ENCODE data around the gene GHR.

Gene GHR

DNA sequence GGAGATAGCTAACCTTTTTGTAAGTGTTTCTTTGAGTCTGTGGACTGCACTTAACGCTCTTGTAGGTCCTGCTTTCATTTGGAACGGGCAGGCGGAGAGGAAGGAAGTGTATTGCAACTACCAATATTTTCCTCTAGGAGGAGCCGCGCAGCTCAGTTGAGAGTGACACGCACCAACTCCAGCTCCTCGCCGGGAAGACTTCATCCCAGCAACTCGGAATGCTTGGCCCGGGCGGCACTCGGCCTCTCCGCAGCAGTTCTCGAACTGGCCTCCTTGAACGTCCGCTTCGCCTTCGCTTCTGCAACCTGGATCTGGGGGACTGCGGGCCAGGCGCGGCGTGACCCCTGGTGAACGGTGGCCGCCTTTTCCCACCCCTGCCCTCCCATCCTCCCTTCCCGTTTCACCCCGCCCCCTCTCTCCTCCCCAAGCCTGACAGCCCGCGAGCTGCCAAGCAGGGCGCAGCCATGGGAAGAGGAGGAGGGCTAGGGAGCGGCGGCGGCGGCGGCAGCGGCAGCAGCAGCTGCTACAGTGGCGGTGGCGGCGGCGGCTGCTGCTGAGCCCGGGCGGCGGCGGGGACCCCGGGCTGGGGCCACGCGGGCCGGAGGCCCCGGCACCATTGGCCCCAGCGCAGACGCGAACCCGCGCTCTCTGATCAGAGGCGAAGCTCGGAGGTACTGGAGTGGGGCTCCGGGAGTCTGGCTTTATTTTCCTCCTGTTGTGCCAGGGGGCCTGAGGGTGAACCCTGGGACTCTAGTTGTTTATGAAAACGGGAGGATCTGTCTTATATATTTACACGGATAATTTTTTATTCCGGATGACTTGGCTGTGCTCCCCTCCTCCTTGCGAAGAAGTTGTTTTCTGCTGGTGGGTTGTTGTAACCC is at the start of gene GHR:
Gene GHR, plus strand, starts transcription at position 155 of the 881 bp plus-strand sequence. CDS start 142,436 bp downstream, outside the sequence.
- no peak for DNase-seq (ENCODE audit: low read depth in 2 of 2)

DNA sequence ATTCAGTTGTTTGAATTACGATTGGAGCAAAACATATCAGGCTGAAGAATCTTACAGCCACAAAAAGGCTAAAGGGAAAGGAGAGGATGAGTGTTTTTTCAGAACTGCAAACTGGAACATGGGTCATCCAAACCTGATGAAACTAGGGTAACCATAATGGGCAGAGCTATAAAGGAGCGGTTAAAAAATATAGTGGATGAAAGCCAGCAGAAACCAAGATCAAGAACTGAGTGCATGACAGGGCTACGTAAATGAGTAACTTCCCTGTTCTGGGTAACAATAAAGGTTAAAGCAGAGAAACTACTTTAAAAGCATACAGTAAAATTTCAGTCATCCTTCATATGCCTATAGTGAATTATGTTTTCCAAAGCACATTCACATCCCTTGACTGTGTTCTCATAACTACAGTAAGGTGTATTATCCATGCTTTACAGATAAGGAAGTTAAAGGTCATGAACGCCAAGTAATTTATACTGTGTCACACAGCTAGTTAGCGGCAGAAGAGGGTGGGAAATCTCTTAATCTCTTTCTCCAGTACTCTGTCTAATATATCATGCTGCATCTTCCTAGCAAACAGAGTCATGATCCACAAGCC is 48.5 kb upstream of the GHR start:
- no peak for DNase-seq (ENCODE audit: low read depth in 2 of 2)

DNA sequence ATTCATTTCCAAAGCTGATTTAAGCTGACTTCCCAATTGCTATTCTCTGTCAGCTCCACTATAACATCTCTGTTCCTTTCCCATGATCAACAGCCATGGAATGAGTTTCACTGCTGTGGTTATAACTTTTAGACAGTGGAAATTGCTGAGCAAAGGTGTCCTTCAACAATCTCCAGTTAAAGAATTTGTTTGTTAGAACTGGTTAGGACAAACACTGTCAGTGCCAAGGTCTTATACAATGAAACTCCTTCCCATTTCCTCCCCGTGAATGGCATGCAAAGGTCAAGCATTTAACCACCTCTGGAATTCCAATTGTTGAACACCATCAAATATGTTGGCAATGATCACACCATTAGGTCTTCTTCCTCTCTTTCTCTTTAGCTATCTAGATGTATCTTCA is 45.7 kb upstream of the GHR start:
- DNase-seq (ENCODE audit: low read depth in 2 of 2), result no peak

DNA sequence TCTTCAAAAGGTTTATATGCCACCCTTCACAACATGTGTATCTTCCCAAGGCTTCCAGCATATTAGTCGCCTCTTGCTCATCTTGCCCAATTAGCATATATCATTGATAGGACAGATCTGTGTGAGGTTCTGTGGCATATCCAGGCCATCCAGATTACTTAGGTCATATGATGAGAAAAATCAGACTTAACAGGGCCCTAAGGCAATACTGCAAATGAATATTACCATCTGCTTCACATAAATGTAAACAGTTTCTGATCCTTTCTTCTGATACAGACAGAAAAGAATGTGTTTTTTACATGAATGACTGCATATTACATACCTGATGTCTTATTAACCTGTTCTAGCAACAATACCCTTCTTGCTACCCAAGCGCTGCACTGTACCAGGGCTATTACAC is 41.3 kb upstream of the GHR start:
- no peak for DNase-seq (ENCODE audit: low read depth in 2 of 2)

DNA sequence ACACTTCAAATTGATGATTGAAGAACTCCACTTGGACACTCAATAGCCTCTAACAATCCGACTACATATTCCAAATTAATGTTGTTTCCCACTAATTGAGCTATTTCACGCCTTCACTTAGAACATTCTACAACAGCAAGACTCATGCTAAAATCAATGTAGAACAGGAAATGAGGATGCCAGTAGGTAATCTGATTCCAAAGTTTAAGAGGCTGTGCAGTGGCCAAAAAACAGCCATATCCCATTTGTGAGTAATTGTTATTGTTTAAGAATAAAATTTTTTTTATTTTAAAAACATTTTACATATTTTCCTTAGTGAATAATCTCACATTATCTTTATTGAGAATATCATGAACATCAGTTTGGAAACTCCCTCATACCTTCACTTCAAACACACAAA is 35.7 kb upstream of the GHR start:
- DNase-seq (ENCODE audit: low read depth in 2 of 2), result no peak

DNA sequence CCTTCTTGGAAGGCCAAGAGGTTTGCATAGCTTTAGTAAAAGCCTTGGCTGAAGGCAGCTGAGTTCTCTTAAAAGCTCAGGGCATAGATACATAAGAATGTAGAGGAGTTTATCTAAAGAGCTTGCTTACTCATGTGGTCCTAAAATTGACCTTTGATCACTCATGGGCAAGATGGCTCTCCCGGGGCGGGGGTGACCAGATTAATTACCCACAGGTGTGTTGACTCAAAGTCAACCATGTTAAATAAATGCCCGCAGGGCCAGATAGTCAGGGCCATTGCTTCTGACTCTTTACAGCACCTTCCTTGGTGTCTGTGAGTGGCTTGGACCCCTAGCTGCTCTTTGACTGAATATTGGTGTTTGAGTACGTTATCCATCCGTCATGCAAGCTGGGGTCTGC is 33.1 kb upstream of the GHR start:
- DNase-seq (ENCODE audit: low read depth in 2 of 2), result no peak

DNA sequence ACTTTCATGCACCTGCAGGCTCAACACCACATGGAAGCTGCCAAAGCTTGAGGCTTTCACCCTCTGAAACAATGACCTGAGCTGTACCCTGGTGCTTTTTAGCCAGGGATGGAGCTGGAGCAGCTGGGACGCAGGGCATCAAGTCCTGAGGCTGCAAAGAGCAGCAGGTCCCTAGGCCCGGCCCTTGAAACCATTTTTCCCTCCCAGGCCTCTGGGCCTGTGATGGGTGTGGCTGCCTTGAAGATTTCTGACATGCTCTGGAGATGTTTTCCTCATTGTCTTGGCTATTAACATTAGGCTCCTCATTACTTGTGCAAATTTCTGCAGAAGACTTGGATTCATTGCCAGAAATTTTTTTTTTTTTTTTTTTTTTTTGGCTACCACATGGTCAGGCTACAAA is 30.3 kb upstream of the GHR start:
- DNase-seq (ENCODE audit: low read depth in 2 of 2), result no peak

DNA sequence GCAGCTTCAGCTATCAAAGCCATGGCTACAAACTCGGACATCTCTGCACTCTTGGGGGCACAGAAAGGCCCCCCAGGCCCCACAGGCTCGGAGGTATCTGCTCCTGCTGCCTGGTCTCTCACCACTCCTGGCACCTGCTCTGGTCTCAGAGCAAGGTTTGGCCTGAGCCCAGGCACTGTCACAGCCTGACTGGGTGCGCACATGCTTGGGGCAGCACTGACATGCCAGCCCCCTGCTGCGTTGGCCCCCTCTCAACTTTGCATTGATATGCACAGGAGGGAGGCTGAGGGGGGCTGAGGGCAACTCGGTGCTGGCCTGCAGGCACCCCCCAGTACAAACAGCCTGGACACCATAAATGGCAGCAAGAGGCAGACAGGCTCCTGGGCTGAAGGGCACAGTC is 27.1 kb upstream of the GHR start:
- no peak for DNase-seq (ENCODE audit: low read depth in 2 of 2)

DNA sequence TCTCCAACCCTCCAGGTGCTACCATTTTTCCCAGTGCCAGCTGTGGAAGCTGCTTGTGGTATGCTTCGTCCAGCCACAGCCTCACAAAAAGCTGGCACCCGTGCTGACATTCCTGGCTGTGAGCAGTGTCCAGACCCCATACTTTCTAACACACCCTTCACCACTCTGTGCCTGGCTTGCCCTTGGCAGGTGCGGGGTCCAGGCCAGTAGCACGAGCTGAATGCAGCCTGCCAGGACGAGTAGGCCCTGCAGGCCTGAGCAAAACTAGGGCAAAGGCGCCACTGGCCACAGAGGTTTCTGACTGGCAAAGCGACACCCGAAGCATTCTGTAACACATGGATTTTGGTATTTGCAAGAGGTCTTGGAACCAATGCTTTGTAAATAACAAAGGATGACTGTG is 26.0 kb upstream of the GHR start:
- DNase-seq (ENCODE audit: low read depth in 2 of 2), result no peak

DNA sequence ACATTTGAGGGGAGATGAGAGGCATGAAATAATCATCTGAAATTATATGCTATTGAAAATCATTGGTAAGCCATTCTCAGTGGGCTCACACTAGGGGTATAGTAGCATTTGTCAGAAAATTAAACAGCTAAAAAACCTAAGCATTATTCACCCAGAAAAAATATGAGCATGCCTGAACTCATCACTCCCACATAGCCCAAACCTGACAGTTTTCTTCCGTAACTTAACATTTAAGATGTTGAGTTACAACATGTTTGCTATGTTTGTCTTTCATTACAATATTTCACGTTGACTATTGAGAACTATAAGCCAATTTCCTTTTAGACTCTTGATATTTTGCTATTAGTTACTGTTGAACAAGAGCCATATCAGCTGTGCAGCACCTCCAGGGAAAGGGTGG is 23.5 kb upstream of the GHR start:
- no peak for DNase-seq (ENCODE audit: low read depth in 2 of 2)

DNA sequence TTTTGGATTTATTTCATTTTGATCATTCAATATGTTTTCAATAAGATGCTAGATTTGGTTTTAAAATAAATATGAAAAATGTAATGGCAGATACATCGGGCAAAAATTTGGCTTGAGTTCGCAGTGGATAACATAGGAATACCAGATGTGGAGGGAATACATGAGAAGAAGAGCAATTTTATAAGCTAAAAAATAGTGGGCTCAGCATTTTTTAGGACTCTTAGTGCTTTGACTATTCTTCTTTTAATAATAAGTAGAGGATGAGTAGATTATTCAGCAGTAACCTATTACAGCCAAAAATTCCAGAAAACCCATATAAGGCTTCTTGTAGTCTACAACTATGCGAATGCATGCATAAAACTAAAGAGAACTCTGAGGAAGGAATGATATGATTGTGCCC is 22.8 kb upstream of the GHR start:
- DNase-seq (ENCODE audit: low read depth in 2 of 2), result no peak

DNA sequence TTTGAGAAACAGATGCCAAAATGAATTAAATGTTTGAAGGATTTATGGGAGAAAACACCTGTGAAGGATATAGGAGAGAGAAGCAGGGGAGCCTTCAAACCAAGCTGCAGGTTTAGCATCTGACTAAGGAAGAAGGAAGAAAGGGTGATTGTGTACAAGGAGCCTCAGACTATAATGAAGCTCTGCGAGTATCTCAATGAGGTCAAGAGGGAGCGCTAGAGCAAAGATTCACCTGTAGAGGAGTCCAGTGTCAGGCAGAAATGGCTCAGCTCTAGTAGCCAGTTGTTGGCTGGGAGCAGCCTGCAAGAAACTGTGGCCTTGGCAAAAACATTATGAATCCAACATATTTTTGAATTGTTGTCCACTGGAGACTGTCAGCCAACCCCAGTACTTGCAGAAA is 20.0 kb upstream of the GHR start:
- DNase-seq (ENCODE audit: low read depth in 2 of 2), result no peak

DNA sequence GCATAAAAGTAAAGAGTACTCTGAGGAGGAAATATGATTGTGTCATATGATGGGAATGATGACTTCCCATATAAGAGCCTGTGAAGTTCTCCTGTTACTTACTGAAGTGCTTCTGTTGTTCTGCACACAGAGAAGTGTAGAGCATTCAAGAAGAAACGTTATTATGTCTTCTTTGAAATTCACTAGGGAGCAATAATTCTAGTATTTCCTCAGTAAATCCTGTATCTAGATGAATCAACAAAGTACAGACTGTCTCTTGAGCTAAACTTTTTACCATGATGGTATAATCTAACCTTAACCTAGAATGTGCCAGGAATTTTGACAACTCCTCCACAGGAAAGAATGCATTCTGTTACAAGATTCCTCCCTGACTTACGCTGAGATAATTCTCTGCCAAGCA is 18.9 kb upstream of the GHR start:
- no peak for DNase-seq (ENCODE audit: low read depth in 2 of 2)

DNA sequence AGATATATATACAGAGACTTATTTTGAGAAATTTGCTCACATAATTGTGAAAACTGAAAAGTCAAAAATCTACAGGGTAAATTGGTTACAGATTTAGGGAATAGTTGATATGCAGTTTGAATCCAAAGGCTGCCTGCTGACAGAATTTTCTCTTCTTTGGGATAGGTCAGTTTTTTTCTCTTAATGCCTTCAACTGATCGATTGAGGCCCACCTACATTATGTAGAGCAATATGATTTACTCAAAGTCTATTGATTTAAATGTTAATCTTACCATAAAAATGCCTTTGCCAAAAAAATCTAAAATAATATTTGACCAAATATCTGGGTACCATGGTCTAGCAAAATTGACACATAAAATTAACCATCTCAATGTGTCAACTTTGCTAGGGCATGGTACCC is 3.9 kb upstream of the GHR start:
- DNase-seq (ENCODE audit: low read depth in 2 of 2), result no peak

DNA sequence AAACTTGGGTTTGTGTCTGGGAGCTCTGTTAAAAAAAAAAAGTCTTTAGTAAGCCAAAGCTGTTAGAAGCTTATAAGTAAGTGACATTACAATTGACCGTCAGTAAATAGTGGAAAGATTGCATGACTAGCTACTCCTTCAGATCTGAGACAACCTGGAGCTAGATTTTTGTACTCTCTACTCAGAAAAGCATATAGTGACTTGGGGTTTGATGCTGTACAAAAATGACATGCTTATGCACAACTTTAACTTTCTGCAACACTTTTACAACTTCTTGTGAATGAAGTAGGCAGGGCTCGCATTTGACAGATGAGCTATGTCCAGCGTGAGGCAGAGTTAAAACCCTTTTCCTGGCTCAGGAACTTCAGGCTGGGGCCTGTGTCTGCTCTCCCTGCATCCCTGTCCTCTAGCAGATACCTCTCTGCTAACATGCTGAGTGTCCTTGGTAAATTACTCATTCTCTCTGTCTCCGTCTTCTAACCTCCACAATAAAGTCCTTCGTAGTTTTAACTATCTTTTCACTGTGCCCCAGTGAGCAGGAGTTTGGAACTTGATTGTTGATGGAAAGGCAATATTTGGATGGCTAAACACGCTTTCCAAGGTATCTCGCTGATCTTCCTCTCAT is 471 bp upstream of the GHR start:
- no peak for DNase-seq (ENCODE audit: low read depth in 2 of 2)

DNA sequence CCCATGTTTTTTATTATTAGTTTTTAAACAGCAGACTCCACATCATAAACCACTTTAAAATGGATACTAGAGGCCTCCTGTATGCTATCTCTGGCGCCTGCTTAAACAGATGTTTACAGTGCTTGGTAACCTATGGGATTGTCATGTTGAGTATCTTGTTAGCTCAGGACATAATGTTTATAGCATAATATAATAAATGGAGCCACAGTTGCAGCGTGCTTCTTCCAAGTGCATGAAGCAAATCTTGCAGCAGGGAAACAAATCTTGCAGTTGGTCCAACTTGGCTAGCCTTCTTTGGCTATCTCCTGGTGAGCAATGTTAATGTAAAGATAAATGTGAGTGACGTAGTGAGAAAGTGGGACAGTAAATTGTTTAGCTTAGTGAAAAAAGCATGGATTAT is 2.8 kb downstream of the GHR start:
- no peak for DNase-seq (ENCODE audit: low read depth in 2 of 2)

DNA sequence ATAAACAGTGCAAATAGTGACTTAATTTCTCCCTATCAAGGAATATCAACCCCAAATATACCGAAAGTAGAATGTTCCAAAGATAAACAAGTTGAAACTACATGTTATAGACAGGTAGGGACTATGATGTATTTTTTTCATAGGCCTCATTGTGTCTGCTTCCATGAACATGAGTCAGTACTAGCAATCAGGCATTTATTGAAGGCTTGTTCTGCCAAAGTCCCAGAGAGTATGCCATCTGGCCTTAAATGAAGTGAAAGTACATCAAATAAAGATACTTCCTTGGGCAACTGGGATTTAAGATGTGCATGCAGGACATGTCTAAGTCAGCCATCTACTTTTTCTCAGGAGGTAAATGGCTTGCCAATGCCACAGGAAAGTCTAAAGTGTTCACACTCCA is 6.5 kb downstream of the GHR start:
- DNase-seq (ENCODE audit: low read depth in 2 of 2), result no peak

DNA sequence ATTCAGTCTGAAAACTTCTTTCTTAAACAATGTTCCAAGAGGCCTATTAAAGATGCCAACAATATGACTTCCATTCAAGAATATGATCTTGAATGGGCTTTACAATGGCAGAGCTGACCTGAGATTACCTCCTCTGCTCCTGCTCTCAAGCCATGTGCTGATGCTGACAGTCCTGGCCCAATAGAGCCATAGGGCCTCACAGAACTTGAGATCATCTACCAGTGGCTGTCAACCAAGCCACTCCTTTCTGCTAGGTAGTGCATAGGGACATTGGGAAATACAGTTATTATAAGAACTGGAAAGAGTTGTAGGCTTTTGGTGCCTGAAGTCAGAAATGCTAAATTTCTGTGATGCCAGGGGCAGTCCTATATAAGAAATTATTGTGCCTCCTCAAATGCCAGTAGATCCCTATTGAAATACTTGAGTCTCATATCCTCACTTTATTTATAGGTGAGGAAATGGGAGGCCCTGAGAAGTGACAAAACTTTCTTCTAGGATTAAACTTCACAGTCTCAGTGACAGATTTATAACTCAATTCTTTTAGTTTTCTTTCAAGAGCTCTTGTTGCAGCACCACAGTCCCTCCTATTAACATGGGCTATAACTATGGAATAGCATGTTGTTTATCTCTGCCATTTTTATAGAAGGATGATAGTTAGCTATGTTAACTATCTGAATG is 10.9 kb downstream of the GHR start:
- no peak for DNase-seq (ENCODE audit: low read depth in 2 of 2)

DNA sequence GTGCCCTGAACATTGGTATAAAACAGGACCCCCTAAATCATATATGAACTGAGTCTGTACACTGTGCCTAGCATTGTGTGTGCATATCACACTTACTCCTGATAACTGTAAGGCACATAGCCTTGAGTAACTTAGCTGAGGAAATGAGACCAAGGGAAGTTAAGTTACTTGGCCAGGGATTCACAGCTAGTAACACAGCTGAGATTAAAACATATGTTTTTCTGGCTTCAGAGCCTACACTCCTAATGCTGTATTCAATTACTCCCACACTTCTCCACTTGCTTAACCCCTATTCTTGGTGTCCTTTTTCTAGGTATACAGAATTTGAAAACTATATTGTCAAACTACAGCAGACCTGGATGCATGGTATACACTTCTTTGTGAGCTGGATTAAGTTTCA is 12.8 kb downstream of the GHR start:
- DNase-seq (ENCODE audit: low read depth in 2 of 2), result no peak

DNA sequence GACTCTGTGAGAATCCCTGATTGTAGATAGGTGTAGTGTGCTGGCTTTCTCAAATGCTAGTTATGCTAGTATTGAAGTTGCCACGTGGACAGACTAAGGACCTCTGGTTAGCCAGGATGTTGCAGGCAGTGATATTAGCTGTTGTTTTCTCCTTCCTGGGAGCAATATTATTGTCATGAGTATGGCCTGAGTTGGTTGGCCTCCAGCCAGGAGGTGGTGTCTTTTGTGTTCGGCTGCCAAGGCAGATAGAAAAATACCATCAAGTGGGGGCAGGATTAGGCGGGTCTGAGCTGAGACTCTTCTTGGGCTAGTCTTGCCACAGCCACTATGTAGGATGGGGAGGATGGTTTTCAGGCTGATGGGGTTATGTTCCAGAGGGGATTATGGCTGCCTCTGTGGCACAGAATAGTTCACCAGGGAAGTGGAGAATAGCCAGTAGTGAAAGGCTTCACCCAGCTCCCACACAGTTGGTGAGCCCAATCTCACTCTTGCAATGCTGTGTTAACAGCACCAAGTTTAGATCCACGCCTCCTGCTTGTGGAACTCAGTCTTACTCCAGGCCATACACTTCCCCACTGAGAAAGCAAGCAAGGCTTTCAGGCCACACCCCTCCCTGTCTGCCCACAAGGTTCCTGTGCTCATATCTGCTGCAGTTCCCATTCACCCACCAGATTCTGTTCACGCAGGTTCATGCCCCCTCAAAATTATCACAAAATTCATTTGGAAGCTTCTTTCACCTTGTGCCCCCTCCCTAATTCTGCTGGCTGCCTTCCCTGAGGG is 31.2 kb downstream of the GHR start:
- no peak for DNase-seq (ENCODE audit: low read depth in 2 of 2)

DNA sequence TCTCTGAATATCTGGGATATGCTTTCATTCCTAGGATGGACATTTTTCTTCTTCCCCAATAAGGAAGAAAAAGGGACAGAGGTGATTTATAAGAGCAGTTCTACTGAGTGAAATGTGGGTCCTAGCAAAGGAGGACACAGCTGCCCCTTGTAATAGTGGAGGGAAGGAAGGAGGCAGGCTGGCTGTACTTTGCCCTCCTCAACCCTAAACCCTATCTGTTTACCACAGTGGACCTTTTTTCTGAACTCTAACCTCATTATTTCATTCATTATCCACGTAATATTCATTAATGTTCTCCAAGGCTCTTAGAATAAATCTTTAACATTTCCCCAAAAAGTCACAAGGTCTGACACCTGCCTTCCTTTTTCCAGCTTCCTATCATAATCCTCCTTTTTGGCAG is 37.8 kb downstream of the GHR start:
- DNase-seq (ENCODE audit: low read depth in 2 of 2), result no peak

DNA sequence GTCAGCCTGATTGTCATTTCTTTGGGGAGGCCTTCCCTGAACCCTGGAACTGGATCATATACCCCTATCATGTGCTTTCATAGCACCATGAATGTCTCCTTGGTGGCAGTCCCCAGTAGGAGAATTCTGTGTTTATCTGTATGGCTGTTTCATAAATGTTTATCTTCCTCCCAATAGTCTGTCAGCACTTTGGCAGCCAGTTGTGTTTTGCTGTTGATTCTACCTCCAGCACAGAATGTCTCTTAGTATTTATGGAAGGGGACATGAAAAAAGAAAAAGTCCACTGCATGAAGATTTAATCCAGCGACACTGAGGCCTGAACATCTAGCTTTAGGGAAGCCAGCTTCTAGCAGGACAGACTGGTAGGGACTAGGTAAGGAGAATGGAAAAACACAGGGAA is 38.3 kb downstream of the GHR start:
- no peak for DNase-seq (ENCODE audit: low read depth in 2 of 2)
